Bone marrow (tissue), 2 donors: Measurements from ENCODE around the gene TES.
"Not testable (repeated sequence)": the region's sequence is repeated elsewhere in the genome, so short reads cannot be mapped to it uniquely, and the experiment has no call there.

Experiments
- DNase-seq, 2 donors: peaks; one replicate each; lab custom pipeline; 2025; lab: John Stamatoyannopoulos, UW

TES gene, protein sequence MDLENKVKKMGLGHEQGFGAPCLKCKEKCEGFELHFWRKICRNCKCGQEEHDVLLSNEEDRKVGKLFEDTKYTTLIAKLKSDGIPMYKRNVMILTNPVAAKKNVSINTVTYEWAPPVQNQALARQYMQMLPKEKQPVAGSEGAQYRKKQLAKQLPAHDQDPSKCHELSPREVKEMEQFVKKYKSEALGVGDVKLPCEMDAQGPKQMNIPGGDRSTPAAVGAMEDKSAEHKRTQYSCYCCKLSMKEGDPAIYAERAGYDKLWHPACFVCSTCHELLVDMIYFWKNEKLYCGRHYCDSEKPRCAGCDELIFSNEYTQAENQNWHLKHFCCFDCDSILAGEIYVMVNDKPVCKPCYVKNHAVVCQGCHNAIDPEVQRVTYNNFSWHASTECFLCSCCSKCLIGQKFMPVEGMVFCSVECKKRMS

DNA sequence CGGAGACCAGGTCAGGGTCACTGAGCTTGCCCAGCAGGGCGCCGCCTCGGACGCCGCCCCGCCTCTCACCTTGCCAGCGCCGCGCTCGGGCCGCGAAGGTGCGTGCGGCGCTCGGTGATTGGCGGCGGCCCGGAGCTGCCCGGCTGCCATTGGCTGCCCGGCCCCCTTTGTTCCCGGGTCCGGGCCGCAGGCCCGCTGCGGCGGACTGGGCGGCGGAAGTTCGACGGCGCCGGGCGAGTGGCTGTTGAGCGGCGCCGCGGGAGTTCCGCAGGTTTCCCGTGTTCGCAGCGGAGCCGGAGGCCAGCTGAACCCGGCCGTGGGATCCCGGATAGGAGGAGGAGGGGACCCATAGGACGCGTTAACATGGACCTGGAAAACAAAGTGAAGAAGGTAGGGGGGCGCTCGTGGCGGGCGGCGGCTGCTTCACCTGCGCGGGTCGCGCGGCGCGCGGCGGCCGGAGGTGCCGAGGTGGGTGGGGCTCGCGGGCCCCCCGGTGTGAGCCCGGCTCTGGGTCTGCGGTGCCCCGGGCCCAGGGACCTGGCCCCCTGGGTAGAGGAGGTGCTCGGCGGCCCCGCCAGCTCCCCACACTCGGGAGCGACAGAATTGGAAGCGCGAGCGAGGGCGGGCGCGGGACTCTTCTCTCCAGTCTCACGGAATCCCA, at the start of gene TES:
TES (plus strand) TSS at position 195 of the 661 bp plus-strand sequence; CDS start at position 364, 169 bp downstream.
- peak in 1 of 2 donors; percentile 53 for DNase-seq

DNA sequence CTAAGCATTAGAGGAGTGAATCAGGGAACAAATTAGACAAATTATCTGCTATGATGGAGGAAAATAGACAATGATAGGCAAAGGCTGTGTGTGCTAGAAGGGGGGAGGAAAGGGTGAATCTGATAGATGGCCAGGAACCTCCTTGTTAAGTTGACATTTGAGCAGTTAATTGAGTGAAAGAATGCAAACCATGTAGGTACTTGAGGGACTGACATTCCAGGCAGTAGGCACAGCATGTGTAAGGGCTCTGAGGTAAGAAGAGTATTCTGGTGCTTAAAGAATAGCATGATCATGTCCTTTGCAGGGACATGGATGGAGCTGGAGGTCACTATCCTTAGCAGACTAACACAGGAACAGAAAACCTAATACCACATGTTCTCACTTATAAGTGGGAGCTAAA, 48.6 kb upstream of the TES start:
- DNase-seq: no peak

DNA sequence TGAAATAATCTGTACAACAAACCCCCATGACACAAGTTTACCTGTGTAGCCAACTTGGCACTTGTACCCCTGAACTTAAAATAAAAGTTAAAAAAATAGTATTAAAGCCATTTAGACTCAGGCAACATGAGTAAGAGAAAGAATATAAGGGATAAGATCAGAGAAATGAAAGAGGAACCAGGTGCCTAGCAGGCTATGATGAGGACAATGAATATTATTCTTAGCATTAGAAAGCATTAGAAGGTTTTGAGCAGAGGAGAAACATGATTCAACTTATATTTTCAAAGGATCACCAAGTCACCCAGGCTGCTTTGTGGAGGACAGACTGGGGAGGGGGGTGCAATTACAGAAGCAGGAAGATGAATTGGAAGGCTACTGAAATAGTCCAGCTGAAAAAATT, 48.1 kb upstream of the TES start:
- no peak for DNase-seq

DNA sequence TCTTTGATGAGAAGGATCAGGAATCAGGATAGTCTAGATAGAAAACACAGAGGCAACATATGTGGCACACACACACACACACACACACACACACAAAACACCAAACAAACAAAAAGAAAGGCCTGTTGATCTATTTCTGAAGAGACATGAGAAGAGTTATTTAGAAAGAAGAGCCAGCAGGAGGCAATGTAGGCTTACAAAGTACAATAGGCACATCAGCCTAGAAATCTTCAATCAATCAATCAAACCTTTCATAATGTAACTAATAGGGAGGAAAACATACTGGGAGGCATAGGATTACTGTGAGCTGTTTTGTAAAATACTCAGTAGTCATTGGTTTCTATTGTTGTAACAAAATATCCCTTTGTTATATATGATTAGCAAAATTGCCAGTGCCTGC, 47.3 kb upstream of the TES start:
- DNase-seq: no peak

DNA sequence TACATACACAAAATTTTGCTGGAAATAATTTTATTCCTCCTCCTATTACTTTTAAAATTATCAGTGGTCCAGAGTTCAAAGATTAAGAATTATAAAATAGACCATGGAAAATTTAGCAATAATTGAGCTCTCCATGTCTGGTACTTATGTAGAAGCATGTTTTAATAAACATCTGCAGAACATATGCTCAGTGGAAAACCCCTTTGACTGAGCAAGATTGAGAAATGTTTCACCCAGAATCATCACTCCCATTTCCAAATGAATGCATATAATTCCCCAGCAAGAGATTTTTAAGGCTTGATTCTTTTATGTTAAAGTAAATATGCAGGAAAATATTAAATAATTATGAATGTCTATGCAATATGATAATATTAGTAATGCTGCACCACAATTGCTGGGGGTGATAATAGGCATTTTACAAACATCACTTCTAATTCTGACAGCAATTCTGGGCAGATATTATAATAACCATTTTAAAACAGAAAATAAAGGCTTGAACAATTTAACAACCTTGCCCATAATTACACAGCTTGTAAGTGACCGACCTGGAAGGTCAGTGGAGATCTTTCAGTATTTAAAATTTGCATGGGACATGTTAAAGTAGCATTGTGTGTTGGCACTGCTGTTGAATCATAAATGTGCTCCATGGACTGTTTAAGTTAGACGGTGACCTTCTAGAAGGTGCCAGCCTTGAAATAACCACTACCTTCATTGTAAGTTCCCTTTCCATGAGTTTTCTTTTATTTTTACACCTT, 45.6 kb upstream of the TES start:
- DNase-seq: no peak

DNA sequence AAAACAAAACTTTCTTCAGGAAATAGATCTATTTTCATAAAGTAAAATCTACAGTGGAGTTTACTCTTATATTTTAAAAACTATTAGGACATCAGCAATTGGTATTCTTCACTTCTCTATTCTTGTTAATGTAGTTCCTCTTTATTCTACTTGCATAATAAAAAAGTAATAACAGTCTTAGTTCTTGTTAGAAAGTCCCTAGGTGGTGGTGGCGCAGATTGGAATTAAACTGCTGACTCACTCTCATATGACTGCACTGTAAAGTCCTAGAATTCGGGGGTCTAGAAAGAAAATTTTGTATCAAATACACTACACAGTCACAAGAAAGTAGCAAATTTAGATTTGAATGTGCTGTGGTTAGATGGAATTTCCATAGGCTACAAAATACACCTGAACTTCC, 44.6 kb upstream of the TES start:
- DNase-seq: peak in 1 of 2 donors; percentile 61

DNA sequence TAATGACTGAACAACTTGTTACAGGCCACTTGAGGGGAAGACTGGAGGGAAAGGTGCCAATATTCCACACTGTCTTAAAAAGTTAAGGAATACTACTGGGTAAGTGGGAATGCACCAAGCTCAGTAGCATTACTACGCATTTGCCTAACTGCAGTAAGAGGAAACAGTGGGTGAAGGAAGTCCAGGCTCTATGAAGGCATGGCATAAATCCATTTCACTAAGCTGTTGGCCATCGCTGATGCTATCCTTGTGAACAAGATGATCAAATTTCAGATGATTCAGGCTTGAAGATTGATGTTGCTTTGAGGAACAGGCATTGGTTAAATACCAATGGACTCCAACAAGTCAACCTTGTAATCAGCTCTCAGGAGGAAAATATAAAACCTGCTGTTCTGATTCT, 44.2 kb upstream of the TES start:
- DNase-seq: no peak

DNA sequence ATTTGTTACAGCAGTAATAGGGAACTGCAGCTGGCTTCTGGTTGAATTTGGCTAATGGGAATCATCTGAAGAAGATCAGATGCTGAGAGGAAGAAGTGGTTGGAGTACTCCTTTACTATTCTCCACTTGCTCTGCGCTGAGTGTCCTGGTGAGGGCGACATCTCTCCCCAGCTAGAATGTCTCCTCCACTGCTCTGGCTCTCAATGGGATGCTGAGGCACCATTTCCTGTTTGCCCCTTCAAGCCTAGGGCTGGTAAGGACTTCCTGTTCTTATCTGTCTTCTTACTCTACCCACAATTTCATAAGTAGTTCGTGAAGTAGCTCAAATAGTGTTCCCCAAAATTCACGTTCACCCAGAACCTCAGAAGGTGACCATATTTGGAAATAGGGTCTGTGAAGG, 43.2 kb upstream of the TES start:
- no peak for DNase-seq

DNA sequence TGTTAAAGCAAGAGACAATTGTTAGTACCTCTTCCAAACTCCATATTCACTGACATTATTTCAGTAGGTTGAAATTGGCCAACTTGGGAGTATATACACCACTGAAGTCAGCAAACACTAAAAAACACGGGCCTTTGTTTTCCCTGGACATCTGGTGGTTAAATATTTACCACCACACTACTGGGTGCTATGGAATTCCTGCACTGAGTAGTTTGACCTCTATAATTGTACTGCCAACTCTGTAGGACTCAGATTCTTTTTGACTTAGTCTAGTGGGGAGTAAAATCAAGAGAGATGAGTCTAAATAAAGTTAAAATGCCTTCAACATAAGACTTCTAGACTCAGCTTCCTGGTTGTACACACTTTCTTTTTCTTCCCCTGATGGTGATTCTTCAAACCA, 41.3 kb upstream of the TES start:
- no peak for DNase-seq

DNA sequence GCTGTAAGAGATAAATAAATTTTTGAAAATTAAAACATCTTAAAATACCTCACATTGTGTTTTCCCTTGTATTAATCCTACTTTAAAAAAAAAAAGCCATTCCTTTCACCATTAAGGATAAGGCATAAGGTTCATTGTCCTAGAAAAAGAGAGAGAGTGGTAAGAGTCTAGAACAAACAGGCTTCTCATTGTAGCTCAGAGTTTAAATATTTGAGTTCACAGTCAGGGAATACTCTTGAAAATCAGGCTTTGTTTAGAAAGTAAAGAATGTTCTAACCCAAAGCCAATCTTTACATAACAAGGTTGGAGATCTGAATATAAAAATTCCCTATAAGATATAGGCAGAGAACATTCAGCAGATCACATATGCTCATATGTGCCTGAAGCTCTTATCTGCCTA, 40.2 kb upstream of the TES start:
- DNase-seq: no peak

DNA sequence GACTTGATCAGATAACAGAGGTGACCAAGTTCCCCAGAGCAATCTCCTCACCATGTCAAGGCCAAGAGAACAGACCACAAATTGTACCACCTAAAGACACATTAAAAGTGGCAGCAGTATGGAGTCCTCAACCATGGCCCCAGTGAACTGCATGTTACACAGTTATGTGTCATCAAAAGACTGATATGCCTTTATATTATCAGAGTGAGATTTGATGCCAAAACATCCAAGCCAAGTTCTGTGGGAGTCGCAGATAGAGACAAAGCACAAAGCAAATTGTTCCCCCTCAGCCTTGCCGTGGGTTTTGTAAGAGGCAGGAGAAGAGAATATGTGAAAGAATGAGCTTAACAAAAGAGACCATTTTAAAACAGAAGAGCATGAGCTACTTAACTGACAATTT, 39.2 kb upstream of the TES start:
- DNase-seq: no peak

DNA sequence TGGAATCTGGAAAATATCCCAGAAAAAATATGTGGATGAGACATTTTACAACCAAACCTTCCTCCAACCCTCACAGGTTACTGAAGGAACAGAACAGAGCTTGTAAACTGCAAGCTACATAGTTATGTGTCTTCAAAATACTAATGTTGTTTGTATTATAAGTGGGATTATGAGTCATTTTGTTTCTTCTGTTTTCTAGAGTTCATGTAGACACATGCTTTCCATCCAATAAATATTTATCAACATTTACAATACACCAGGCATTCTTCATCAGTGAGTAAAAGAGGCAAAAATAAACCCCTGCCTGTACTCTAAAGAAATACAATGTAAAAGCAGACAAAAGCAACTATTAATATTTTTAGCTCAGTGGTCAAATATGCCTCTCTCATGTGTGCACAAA, 38.0 kb upstream of the TES start:
- DNase-seq: no peak

DNA sequence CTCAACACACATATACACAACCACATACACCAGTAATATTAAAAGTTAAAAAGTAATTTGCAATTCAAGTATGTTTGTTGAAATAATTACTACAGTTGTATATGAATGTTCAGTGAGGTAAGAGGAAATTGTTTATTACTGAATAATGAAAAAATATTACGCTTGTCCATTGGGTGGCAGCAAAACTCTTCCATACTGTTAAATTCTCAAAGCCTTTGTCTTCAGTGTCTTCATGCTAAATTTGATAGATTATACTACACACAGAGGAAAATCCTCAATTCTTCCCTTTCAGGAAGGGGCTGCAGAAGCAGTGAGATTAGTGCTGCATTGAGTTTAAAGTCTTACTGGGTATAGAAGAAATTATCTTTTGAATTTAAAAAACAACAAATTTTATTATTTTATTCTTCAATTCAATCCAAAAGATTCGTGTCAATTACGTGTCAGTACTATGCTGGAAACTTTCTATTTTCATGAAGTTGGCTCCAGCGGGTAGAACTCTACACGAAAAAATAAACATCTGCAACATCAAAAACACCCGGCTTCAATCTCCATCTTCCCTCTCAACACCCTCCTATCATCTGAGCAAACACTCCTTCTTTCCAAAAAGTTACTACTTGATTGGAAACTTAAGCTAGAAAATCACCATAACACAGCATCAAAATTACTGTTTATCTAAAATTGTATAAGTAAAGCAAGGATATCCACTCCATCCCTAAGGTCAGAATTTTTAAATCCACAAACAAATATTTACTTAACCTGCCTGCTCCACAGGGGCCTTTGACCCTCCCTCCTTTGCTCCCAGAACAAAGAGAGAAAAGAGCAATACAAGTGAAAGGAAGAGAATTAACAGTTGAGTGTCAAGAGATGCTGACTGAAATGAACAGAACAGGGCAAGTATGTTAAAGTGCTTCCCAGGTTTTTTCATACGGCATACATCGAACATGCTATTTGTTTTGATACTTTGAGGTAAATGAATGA, 37.0 kb upstream of the TES start:
- DNase-seq: peak in 1 of 2 donors; percentile 17

DNA sequence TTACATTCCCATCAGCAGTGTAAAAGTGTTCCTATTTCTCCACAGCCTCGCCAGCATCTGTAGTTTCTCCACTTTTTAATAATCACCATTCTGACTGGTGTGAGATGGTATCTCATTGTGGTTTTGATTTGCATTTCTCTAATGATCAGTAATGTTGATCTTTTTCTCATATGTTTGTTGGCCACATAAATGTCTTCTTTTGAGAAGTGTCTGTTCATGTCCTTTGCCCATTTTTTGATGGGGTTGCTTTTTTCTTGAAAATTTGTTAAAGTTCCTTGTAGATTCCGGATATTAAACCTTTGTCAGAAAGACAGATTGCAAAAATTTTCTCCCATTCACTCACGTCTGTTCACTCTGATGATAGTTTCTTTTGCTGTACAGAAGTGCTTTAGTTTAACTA, 35.2 kb upstream of the TES start:
- not testable (repeated sequence) for DNase-seq

DNA sequence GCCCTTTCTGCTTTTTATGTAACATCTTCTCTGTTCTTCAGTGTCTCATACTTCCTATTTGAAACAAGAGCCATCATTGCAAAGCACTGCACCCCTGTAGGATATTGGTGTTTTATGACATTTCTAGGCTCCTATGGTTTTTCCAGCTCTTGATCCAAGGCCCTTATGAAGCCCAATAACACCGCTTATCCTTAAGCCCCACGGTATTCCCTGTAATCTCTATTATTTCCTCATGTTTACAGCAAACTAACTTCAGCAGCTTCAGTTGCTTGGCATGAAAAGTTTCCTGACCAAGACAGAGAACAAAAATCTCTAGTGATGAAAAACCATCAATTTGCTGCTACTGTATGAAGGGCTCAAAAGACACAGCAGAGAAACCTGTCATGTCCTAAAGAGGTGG, 34.1 kb upstream of the TES start:
- DNase-seq: no peak

DNA sequence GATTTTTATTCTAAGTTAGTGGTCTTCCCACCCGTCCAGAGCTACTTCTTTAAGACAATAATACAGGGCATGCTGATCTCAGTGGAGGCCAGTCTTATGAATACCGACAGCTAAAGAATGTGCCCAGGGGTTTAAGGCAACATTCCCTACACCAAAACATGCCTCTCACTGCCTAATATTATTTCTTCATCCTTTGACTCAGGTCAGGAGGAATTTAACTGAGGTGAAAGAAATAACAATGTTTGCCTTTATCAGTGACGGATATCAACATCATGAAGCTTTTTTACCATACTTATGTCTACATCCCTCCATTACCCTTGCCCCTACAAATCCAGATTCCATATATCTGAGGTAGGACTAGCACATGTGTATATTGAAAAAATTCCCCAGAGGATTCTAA, 33.3 kb upstream of the TES start:
- DNase-seq: no peak

DNA sequence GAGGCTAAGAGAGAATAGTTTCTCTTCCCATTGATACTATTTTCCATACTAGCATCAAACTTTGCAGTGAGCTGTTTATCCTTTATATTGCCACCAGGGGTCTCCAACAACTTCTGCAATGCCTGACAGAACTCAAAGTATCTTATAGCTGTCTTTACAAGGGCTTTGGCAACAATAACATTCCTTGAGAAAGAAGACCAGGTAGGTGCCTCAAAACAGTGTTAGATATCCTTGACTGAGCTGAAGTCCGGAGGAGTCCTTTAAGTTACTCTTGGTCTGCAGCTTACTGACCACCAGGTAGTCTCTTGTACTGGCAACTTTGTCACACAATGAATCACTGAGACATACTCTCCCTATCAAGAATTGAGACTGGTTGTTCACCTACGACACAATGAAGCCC, 30.0 kb upstream of the TES start:
- peak in 1 of 2 donors; percentile 43 for DNase-seq

DNA sequence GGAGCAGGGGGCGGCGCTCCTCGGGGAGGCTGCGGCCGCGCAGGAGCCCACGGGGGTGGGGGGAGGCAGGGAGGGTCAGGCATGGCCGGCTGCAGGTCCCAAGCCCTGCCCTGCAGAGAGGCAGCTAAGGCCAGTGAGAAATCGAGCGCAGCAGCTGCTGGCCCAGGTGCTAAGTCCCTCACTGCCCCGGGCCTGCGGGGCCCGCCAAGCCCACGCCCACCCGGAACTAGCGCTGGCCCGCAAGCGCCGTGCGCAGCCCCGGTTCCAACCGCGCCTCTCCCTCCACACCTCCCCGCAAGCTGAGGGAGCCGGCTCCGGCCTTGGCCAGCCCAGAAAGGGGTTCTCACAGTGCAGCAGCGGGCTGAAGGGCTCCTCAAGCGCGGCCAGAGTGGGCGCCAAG, 28.3 kb upstream of the TES start:
- DNase-seq: no peak

DNA sequence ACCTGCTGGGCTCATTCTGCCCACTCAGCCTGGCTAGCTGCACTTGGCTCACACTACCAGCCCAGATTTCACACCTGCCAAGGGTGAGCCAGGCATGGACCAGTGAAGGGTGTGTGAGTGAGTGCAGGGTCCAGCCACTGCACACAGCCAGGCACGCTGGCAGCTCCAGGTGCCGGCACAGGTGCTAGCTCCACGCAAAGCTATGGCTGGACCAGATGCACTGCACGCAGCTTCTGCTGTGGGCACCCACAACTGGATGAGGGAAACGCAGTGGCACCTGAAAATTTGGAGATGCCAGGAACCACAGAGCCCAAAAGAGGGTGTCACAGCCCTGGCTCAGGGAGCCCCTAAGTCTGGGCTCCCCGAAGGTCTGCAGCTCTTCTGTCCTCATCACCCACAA, 24.9 kb upstream of the TES start:
- no peak for DNase-seq

DNA sequence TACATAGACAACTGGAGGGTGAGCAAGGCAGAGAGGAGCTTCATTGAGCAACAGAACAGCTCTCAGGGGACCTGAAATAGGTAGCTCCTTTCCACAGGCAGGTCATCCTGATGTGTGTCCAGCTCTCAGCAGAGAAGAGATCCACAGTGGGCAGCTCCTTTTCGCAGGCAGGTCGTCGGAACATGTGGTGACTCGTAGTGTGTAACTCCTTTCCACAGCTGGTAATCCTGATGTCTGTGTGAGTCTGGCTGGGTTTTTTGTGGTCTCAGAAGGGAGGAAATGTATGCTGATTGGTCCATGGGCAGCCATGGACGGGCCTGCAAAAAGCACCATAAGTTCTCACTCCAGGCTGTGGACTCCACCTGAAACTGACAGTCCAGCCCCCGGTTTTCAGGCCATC, 24.4 kb upstream of the TES start:
- DNase-seq: no peak

DNA sequence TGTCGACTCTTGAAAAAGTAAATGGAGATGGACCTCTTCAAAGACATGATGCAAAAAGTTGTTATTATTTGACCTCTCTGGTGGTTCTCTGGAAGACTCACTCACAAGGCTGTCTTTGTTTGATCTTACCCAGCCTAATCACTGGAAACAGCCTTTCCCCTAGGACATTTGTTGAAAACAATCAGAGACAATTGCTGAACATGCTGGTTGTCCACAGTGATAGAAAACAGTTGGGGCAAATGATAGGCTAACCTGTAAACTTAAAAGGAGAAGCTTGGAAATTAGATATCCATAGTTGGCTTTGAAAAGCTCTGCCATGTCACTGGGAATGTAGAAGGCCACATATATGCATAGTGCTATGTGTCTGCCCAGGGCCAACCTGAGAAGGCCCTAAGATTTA, 22.9 kb upstream of the TES start:
- no peak for DNase-seq
